ENCODE data around the gene CHST12.
A peak's percentile ranks its signal among the peaks of the same experiment; 100 is the strongest.

Gene CHST12

DNA sequence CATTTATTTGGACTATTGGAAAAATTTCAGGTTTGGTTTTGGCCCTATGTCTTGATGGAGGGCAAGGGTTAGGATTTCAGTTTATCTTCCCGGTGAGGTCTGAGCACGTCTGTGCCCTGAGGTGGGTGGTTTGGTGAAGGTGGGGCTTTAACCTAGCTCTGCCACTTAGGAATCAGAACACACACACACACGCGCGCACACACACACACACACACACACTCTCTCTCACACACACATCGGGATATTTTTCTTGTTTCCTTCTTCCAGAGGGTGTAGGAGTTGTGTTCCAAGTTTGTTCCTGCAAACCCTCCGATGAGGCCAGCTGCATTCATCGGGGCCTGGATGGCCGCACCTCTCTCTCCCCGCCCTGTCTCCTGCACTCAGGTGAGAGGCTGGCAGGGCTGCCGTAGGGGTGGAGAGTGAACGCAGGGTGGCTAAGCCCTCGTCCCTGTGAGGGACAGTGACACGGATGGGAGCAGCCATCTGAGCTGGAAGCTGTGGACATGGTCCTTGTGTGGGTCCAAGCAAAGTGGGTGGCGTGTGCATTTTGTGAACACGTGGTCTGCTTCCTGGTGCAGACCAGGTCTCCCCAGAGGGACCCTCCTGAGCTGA is 34.2 kb downstream of the CHST12 start:
- TF ChIP-seq CTCF (conservative IDR thresholded peaks at IDR 0.05; ENCODE audit: low read length) = no peak
- no peak overlapping the region for H3K4me3 ChIP-seq (ENCODE audit: low read length)
- DNase-seq (ENCODE audit: low read depth) = no peak

DNA sequence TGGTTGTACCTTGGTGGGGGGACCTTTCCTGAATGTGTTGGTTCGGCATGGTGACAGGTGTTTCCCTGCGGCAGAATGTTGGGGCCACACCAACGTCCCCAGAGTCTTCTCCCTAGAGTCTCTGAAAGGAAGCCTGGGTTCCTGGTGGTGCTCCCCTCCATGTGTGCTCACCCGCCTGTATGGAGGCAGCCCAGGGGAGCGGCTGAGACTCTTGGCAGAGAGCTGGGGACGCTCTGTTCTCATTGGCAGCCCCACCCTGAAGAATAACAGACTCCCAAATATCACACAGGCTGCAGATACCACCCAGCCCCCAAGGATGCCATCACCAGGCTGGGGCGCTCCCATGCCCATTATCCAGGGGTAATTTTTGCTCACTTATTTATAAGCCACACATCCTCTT is 34.8 kb downstream of the CHST12 start:
- DNase-seq (ENCODE audit: low read depth) = no peak
- H3K4me3 ChIP-seq (ENCODE audit: low read length) = no peak overlapping the region
- TF ChIP-seq CTCF (conservative IDR thresholded peaks at IDR 0.05; ENCODE audit: low read length) = no peak

DNA sequence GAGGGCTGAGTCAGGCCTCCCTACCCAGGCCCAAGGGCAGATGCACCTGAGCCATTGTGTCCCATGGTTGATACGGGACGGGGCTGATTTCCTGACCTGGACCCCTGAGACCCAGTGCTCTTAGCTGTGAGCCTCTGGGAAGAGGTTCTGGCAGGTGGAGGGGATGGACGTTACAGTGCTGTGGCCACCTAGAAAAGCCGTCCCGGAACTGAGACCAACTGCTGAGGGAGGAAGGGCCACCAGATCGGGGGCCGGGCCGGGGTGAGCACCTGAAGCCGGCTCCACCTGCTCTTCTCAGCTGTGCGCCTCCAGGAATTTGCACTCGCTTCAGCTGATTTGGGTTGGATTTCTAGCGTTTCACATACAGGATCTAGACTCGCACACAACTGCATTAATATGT is 35.4 kb downstream of the CHST12 start:
- no peak overlapping the region for H3K4me3 ChIP-seq (ENCODE audit: low read length)
- DNase-seq (ENCODE audit: low read depth) = no peak
- TF ChIP-seq CTCF (conservative IDR thresholded peaks at IDR 0.05; ENCODE audit: low read length) = no peak

DNA sequence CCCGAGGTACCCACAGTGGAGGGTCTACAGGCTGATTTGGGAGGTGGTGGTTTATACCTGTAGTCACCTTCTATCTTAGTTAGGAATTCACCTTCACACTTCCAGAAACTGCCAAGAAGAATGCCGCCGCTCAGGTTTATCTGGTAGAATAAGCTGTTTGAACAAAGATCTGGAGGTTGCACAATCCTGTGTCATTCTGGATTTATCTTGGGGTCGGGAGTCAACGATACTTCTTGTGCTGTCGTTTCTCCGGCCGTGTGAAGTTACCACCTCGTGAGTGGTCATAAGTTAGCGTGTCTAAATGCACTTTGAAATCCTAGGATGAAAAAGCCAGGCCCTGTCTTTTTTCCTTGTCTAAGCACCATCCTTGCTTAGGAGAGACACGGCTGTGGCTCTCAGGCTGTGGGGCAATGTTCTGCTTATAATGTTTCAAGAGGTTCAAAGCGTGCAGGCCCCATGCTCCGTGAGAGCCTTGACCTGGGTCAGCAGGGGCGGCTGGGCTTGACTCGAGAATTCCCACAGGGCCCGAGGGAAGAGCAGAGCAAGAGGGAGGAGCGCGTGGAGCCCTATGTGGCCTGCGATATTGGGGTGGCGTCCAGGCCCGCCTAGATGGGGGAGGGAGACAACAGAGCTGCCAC is 37.3 kb downstream of the CHST12 start:
- TF ChIP-seq CTCF (conservative IDR thresholded peaks at IDR 0.05; ENCODE audit: low read length) = no peak
- DNase-seq (ENCODE audit: low read depth) = no peak
- H3K4me3 ChIP-seq (ENCODE audit: low read length) = no peak overlapping the region

GRCh38 chr7:2441430-2442058 is 38.1 kb downstream of the CHST12 start:
- H3K4me3 ChIP-seq (ENCODE audit: low read length) = no peak overlapping the region
- DNase-seq (ENCODE audit: low read depth) = no peak
- no peak for TF ChIP-seq CTCF (conservative IDR thresholded peaks at IDR 0.05; ENCODE audit: low read length)

GRCh38 chr7:2443491-2443890 is 40.1 kb downstream of the CHST12 start:
- no peak overlapping the region for H3K4me3 ChIP-seq (ENCODE audit: low read length)
- no peak for DNase-seq (ENCODE audit: low read depth)
- TF ChIP-seq CTCF (conservative IDR thresholded peaks at IDR 0.05; ENCODE audit: low read length) = no peak

DNA sequence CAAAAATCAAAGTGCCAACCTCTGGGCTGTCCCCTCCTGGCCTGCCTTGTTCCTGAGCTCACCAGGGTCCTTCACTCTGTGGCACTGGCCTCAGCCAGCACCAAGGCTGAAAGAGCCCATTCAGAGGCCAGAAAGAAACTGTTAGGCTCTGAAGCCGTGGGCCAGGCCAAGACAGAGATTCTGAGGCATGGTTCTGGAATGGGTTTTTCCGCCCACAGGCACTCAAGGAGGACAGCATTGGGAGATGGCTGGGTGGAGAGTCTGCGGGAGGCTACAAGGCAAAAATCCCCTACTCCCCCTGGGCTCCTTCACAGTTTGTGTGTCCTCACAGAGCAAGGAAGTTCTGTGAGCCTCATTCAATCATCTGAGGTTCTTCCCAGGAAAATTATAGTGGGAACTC is 41.1 kb downstream of the CHST12 start:
- no peak overlapping the region for H3K4me3 ChIP-seq (ENCODE audit: low read length)
- TF ChIP-seq CTCF (conservative IDR thresholded peaks at IDR 0.05; ENCODE audit: low read length) = no peak
- DNase-seq (ENCODE audit: low read depth) = peak; percentile 87

Data from AG10803 (cell line).